ENCODE measurements around the gene SWI5.

GRCh38 chr9:128282500-128282899, 6.4 kb downstream of the SWI5 start:
- TF ChIP-seq, protein P1, sequence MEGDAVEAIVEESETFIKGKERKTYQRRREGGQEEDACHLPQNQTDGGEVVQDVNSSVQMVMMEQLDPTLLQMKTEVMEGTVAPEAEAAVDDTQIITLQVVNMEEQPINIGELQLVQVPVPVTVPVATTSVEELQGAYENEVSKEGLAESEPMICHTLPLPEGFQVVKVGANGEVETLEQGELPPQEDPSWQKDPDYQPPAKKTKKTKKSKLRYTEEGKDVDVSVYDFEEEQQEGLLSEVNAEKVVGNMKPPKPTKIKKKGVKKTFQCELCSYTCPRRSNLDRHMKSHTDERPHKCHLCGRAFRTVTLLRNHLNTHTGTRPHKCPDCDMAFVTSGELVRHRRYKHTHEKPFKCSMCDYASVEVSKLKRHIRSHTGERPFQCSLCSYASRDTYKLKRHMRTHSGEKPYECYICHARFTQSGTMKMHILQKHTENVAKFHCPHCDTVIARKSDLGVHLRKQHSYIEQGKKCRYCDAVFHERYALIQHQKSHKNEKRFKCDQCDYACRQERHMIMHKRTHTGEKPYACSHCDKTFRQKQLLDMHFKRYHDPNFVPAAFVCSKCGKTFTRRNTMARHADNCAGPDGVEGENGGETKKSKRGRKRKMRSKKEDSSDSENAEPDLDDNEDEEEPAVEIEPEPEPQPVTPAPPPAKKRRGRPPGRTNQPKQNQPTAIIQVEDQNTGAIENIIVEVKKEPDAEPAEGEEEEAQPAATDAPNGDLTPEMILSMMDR (IDR thresholded peaks at IDR 0.05) = no peak
- TF ChIP-seq POLR2A (IDR thresholded peaks at IDR 0.05) = no peak

Measured in prostate gland (tissue), 2 donors.